Activated naive CD8-positive, alpha-beta T cell treated with anti-CD3 and anti-CD28 coated beads for 36 hours (primary cell): ENCODE measurements around the gene PSD. TPM values are rescaled to one million over a fixed set of nuclear protein-coding genes. Genes with fewer than 3 reads are reported as not detected.

Experiments
- DNase-seq: peaks from one replicate; pipeline ENCODE4 v3.0.0; 2021
- H3K27ac Mint-ChIP-seq: one replicate; pipeline ENCODE4 v1.8.0; 2022; ENCODE audit warnings: mild to moderate bottlenecking, moderate library complexity, mixed read lengths
- H3K27me3 Mint-ChIP-seq: one replicate; pipeline ENCODE4 v1.8.0; 2022; ENCODE audit warnings: mild to moderate bottlenecking, mixed read lengths
- H3K36me3 Mint-ChIP-seq: one replicate; pipeline ENCODE4 v1.8.0; 2021; ENCODE audit warnings: mild to moderate bottlenecking, mixed read lengths
- H3K4me1 Mint-ChIP-seq: one replicate; pipeline ENCODE4 v1.8.0; 2021; ENCODE audit warnings: mixed read lengths
- H3K4me3 Mint-ChIP-seq: one replicate; pipeline ENCODE4 v1.8.0; 2022; ENCODE audit warnings: mild to moderate bottlenecking, moderate library complexity, mixed read lengths
- H3K9me3 Mint-ChIP-seq: one replicate; pipeline ENCODE4 v1.8.0; 2022; ENCODE audit warnings: mixed read lengths
- total RNA-seq, 2 experiments: library from RNA; stranded (reverse); gene quantifications; one replicate each; pipeline ENCODE4 v1.2.3, GENCODE V29; 2021

PSD gene
- total RNA-seq, 2 experiments from 2014 or later: 5.2 to 7.6 TPM

GRCh38 chr10:102451105-102451969 lies 32.8 kb upstream of the PSD start, which contains the start of gene C10orf95:
Gene C10orf95 (minus strand): TSS chr10:102451543. CDS start chr10:102451093, 450 bp downstream.
- no peaks in the 10 kb centered on the region for H3K9me3 Mint-ChIP-seq
- no peaks in the 10 kb centered on the region for H3K27me3 Mint-ChIP-seq
- H3K27ac Mint-ChIP-seq: peak within 1 kb of the TSS; percentile 93
- H3K4me1 Mint-ChIP-seq: peaks cover 28% of the 10 kb centered on the region
- peak within 1 kb of the TSS; percentile 93 for H3K4me3 Mint-ChIP-seq
- H3K36me3 Mint-ChIP-seq: peaks cover 31% of the 10 kb centered on the region
- no peak for DNase-seq

GRCh38 chr10:102450374-102451104 lies 32.0 kb upstream of the PSD start:
- peaks cover 25% of the 10 kb centered on the region for H3K4me1 Mint-ChIP-seq
- peaks cover 26% of the 10 kb centered on the region for H3K36me3 Mint-ChIP-seq
- peak overlapping the region; percentile 97 for H3K27ac Mint-ChIP-seq
- peak overlapping the region; percentile 95 for H3K4me3 Mint-ChIP-seq
- H3K9me3 Mint-ChIP-seq: no peaks in the 10 kb centered on the region
- DNase-seq: peak; percentile 93
- H3K27me3 Mint-ChIP-seq: no peaks in the 10 kb centered on the region

GRCh38 chr10:102450124-102450373 lies 31.5 kb upstream of the PSD start:
- Mint-ChIP-seq H3K9me3 (no peaks in the 10 kb centered on the region), H3K27ac (peak overlapping the region; percentile 97), H3K36me3 (peaks cover 24% of the 10 kb centered on the region), H3K27me3 (no peaks in the 10 kb centered on the region), H3K4me1 (peaks cover 22% of the 10 kb centered on the region), H3K4me3 (peak overlapping the region; percentile 95)
- DNase-seq: no peak

- peak; percentile 85 for DNase-seq
- peaks cover 24% of the 10 kb centered on the region for H3K36me3 Mint-ChIP-seq
- peak overlapping the region; percentile 95 for H3K4me3 Mint-ChIP-seq
Observed at GRCh38 chr10:102449321-102450123, 30.9 kb upstream of the PSD start.

GRCh38 chr10:102444851-102445250 lies 26.3 kb upstream of the PSD start:
- no peak overlapping the region for H3K4me3 Mint-ChIP-seq

More at GRCh38 chr10:102449321-102450123, 30.9 kb upstream of the PSD start:
- Mint-ChIP-seq H3K27me3 (no peaks in the 10 kb centered on the region), H3K4me1 (peaks cover 24% of the 10 kb centered on the region), H3K27ac (peak overlapping the region; percentile 97), H3K9me3 (no peaks in the 10 kb centered on the region)

GRCh38 chr10:102438374-102438773 lies 19.8 kb upstream of the PSD start:
- DNase-seq: no peak
- Mint-ChIP-seq H3K36me3 (peaks cover 18% of the 10 kb centered on the region), H3K4me1 (peaks cover 39% of the 10 kb centered on the region), H3K27me3 (no peaks in the 10 kb centered on the region), H3K27ac (peak overlapping the region; percentile 66), H3K9me3 (no peaks in the 10 kb centered on the region), H3K4me3 (peak overlapping the region; percentile 86)

More at GRCh38 chr10:102444851-102445250, 26.3 kb upstream of the PSD start:
- Mint-ChIP-seq H3K4me1 (peaks cover 14% of the 10 kb centered on the region), H3K27ac (no peak overlapping the region), H3K9me3 (no peaks in the 10 kb centered on the region), H3K27me3 (no peaks in the 10 kb centered on the region), H3K36me3 (peaks cover 3% of the 10 kb centered on the region)
- DNase-seq: no peak

GRCh38 chr10:102437515-102437914 lies 18.9 kb upstream of the PSD start:
- H3K27me3 Mint-ChIP-seq: no peaks in the 10 kb centered on the region
- H3K4me1 Mint-ChIP-seq: peaks cover 45% of the 10 kb centered on the region
- DNase-seq: no peak
- H3K36me3 Mint-ChIP-seq: peaks cover 19% of the 10 kb centered on the region
- no peaks in the 10 kb centered on the region for H3K9me3 Mint-ChIP-seq
- H3K4me3 Mint-ChIP-seq: peak overlapping the region; percentile 86
- H3K27ac Mint-ChIP-seq: no peak overlapping the region

- Mint-ChIP-seq H3K4me3 (peak overlapping the region; percentile 86), H3K9me3 (no peaks in the 10 kb centered on the region), H3K4me1 (peaks cover 48% of the 10 kb centered on the region), H3K27ac (peak overlapping the region; percentile 94), H3K36me3 (peaks cover 25% of the 10 kb centered on the region), H3K27me3 (no peaks in the 10 kb centered on the region)
- no peak for DNase-seq
Observed at GRCh38 chr10:102436312-102436711, 17.7 kb upstream of the PSD start.

- Mint-ChIP-seq H3K9me3 (no peaks in the 10 kb centered on the region), H3K4me1 (peaks cover 48% of the 10 kb centered on the region), H3K4me3 (peak overlapping the region; percentile 86)
Observed at GRCh38 chr10:102435529-102436233, 17.1 kb upstream of the PSD start.

GRCh38 chr10:102435133-102435497 lies 16.5 kb upstream of the PSD start:
- Mint-ChIP-seq H3K4me1 (peaks cover 47% of the 10 kb centered on the region), H3K27me3 (no peaks in the 10 kb centered on the region), H3K36me3 (peaks cover 29% of the 10 kb centered on the region), H3K9me3 (no peaks in the 10 kb centered on the region), H3K27ac (peak overlapping the region; percentile 94), H3K4me3 (peak overlapping the region; percentile 86)
- no peak for DNase-seq

More at GRCh38 chr10:102435529-102436233, 17.1 kb upstream of the PSD start:
- peak; percentile 49 for DNase-seq
- H3K36me3 Mint-ChIP-seq: peaks cover 26% of the 10 kb centered on the region
- H3K27me3 Mint-ChIP-seq: no peaks in the 10 kb centered on the region
- peak overlapping the region; percentile 94 for H3K27ac Mint-ChIP-seq

- Mint-ChIP-seq H3K36me3 (peaks cover 29% of the 10 kb centered on the region), H3K9me3 (no peaks in the 10 kb centered on the region), H3K4me1 (peaks cover 47% of the 10 kb centered on the region)
Observed at GRCh38 chr10:102434394-102435132, 16.0 kb upstream of the PSD start.

GRCh38 chr10:102433619-102434046 lies 15.0 kb upstream of the PSD start:
- Mint-ChIP-seq H3K27me3 (no peaks in the 10 kb centered on the region), H3K9me3 (no peaks in the 10 kb centered on the region), H3K36me3 (peaks cover 30% of the 10 kb centered on the region), H3K27ac (peak overlapping the region; percentile 95), H3K4me1 (peaks cover 47% of the 10 kb centered on the region), H3K4me3 (peak overlapping the region; percentile 92)
- no peak for DNase-seq

More at GRCh38 chr10:102434394-102435132, 16.0 kb upstream of the PSD start:
- H3K27ac Mint-ChIP-seq: peak overlapping the region; percentile 94
- H3K27me3 Mint-ChIP-seq: no peaks in the 10 kb centered on the region
- peak overlapping the region; percentile 86 for H3K4me3 Mint-ChIP-seq
- no peak for DNase-seq

GRCh38 chr10:102432162-102432950 lies 13.8 kb upstream of the PSD start, which contains the start of gene CUEDC2:
Gene CUEDC2 (minus strand): TSS chr10:102432574. CDS start chr10:102425188, 7,386 bp downstream.
- Mint-ChIP-seq H3K36me3 (peaks cover 23% of the 10 kb centered on the region), H3K27me3 (no peaks in the 10 kb centered on the region), H3K4me3 (peak within 1 kb of the TSS; percentile 92), H3K4me1 (peaks cover 41% of the 10 kb centered on the region), H3K9me3 (no peaks in the 10 kb centered on the region), H3K27ac (peak within 1 kb of the TSS; percentile 95)
- DNase-seq: peak; percentile 96
